Mucosa of descending colon (tissue), 3 donors: ENCODE data around the gene MTCH1. TPM values are rescaled to one million over a fixed set of nuclear protein-coding genes. Genes with fewer than 3 reads are reported as not detected.
A peak's percentile ranks its signal among the peaks of the same experiment; 100 is the strongest.
"Not testable (repeated sequence)": the region's sequence is repeated elsewhere in the genome, so short reads cannot be mapped to it uniquely, and the experiment has no call there.

ENCODE experiments used
- ATAC-seq: fragments of 200-7000 bp; cut with Tn5 transposase; one replicate; pipeline ENCODE4 v1.9.1; 2020; ENCODE audit warnings: mild to moderate bottlenecking, moderate library complexity
- DNase-seq, 3 donors: peaks; one replicate each; pipeline ENCODE4 v3.0.0-alpha.2; 2020
- H3K36me3 ChIP-seq: fragments of 200-600 bp; one replicate; pipeline ENCODE4 v1.8.0; 2021; ENCODE audit warnings: low read depth, mild to moderate bottlenecking
- H3K4me1 ChIP-seq: fragments of 200-600 bp; one replicate; pipeline ENCODE4 v1.8.0; 2021; ENCODE audit warnings: low read depth, mild to moderate bottlenecking
- H3K4me3 ChIP-seq: fragments of 200-600 bp; one replicate; pipeline ENCODE4 v1.8.0; 2021; ENCODE audit warnings: mild to moderate bottlenecking
- H3K9me3 ChIP-seq: fragments of 200-600 bp; one replicate; pipeline ENCODE4 v1.8.0; 2021; ENCODE audit warnings: mild to moderate bottlenecking
- CTCF ChIP-seq: fragments of 200-600 bp; IDR thresholded peaks from one replicate; pipeline ENCODE4 v1.8.0; 2022; ENCODE audit warnings: antibody characterized with exemption, mild to moderate bottlenecking
- intact Hi-C, 2 donors: fragments of 100-400 bp; cut with DNase I in 1 of 2; cut with micrococcal nuclease in 1 of 2; formaldehyde crosslinking; loops; one replicate each; pipeline versions ENCODE4 v1.11.0 to v1.11.1; 2022; cut with DNase I, micrococcal nuclease
- total RNA-seq, 3 donors: library from RNA; stranded (reverse); fragmentation: NEBNext Ultra II Directional in 2 of 3; extraction: Animal tissue kit (Norgen Biotek cat#: 25700) in 2 of 3; gene quantifications; one replicate each; pipeline versions ENCODE4 v1.2.1 to v1.2.4, GENCODE V29; 2021 to 2023
- donor health status: DM: no; HTN: no; CAD: no; lungs with moderate emphysema.
- donor health status: DM: no; HTN: no; CAD: no.
- donor health status: DM: no; HTN: yes; CAD: no.

Gene MTCH1
- total RNA-seq, 3 donors from 2014 or later = 153 to 186 (median 157) TPM

- Histone ChIP-seq H3K9me3 (no peaks in the 10 kb centered on the region), H3K36me3 (no peaks in the 10 kb centered on the region), H3K4me3 (no peak overlapping the region), H3K4me1 (no peaks in the 10 kb centered on the region)
- intact Hi-C loops = no loop called here
- ATAC-seq (no peak), DNase-seq (no peak)
- TF ChIP-seq CTCF = no peak
Measured at GRCh38 chr6:36953931-36954261, 32.1 kb downstream of the MTCH1 start.

GRCh38 chr6:36949636-36950035 is 36.4 kb downstream of the MTCH1 start:
- Histone ChIP-seq H3K36me3 (no peaks in the 10 kb centered on the region), H3K4me1 (no peaks in the 10 kb centered on the region), H3K9me3 (no peaks in the 10 kb centered on the region), H3K4me3 (no peak overlapping the region)
- TF ChIP-seq CTCF = no peak
- intact Hi-C loops = no loop called here
- ATAC-seq (no peak), DNase-seq (no peak)

DNA sequence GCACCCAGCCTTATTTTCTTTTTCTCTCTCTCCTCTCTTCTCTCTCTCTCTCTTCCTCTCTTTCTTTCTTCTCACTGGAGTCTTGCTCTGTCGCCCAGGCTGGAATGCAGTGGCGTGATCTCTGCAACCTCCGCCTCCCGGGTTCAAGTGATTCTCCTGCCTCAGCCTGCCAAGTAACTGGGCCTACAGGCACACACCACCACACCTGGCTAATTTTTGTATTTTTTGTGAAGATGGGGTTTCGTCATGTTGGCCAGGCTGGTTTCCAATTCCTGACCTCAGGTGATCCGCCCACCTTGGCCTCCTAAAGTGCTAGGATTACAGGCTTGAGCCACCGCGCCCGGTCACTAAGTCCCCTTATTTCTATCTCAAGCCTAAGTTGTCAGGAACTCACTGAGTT is 36.9 kb downstream of the MTCH1 start:
- H3K36me3 ChIP-seq, H3K4me3 ChIP-seq, DNase-seq, intact Hi-C loops, ATAC-seq, H3K4me1 ChIP-seq, H3K9me3 ChIP-seq: not testable (repeated sequence)

GRCh38 chr6:36947570-36948351 is 38.2 kb downstream of the MTCH1 start:
- H3K9me3 ChIP-seq = no peaks in the 10 kb centered on the region
- no peaks in the 10 kb centered on the region for H3K4me1 ChIP-seq
- DNase-seq (no peak), ATAC-seq (peak; percentile 16)
- no peak for TF ChIP-seq CTCF
- H3K36me3 ChIP-seq = no peaks in the 10 kb centered on the region
- no peak overlapping the region for H3K4me3 ChIP-seq
- intact Hi-C loops = no loop called here

GRCh38 chr6:36946526-36946925 is 39.5 kb downstream of the MTCH1 start:
- ATAC-seq (no peak), DNase-seq (no peak)
- H3K36me3 ChIP-seq = no peaks in the 10 kb centered on the region
- H3K4me1 ChIP-seq = no peaks in the 10 kb centered on the region
- H3K9me3 ChIP-seq = no peaks in the 10 kb centered on the region
- no peak overlapping the region for H3K4me3 ChIP-seq
- intact Hi-C loops = no loop called here
- TF ChIP-seq CTCF = no peak

- ATAC-seq = no peak
Measured at GRCh38 chr6:36945301-36945700, 40.7 kb downstream of the MTCH1 start.

More at GRCh38 chr6:36945301-36945700, 40.7 kb downstream of the MTCH1 start:
- Histone ChIP-seq H3K4me3 (no peak overlapping the region), H3K36me3 (no peaks in the 10 kb centered on the region), H3K4me1 (no peaks in the 10 kb centered on the region), H3K9me3 (no peaks in the 10 kb centered on the region)
- TF ChIP-seq CTCF = no peak
- no peak for DNase-seq
- intact Hi-C loops = no loop called here
